ENCODE measurements around the gene FBXW9. TPM values are rescaled to one million over a fixed set of nuclear protein-coding genes. Genes with fewer than 3 reads are reported as not detected.
"Not testable (repeated sequence)": the region's sequence is repeated elsewhere in the genome, so short reads cannot be mapped to it uniquely, and the experiment has no call there.

Gene FBXW9
- total and polyA plus RNA-seq, 2 experiments from 2014 or later, result 9.1 to 10.9 TPM

- TF ChIP-seq, protein P1, sequence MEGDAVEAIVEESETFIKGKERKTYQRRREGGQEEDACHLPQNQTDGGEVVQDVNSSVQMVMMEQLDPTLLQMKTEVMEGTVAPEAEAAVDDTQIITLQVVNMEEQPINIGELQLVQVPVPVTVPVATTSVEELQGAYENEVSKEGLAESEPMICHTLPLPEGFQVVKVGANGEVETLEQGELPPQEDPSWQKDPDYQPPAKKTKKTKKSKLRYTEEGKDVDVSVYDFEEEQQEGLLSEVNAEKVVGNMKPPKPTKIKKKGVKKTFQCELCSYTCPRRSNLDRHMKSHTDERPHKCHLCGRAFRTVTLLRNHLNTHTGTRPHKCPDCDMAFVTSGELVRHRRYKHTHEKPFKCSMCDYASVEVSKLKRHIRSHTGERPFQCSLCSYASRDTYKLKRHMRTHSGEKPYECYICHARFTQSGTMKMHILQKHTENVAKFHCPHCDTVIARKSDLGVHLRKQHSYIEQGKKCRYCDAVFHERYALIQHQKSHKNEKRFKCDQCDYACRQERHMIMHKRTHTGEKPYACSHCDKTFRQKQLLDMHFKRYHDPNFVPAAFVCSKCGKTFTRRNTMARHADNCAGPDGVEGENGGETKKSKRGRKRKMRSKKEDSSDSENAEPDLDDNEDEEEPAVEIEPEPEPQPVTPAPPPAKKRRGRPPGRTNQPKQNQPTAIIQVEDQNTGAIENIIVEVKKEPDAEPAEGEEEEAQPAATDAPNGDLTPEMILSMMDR (IDR thresholded peaks at IDR 0.05; ENCODE audit: poor library complexity), result no peak
- TF ChIP-seq EZH2 (IDR thresholded peaks at IDR 0.05; ENCODE audit: borderline replicate concordance) (no peak), EZH2phosphoT487 (IDR thresholded peaks at IDR 0.05; ENCODE audit: low read depth, severe bottlenecking, unreplicated experiment) (no peak)
- DNase-seq (ENCODE audit: low spot score), result no peak
- WGBS (ENCODE audit: low lambda C conversion rate, missing lambda C conversion rate), result 98% methylated on average over 3 of the region's 3 CpGs
- Histone ChIP-seq H3K27ac (no peak overlapping the region), H4K20me1 (ENCODE audit: insufficient read depth, poor library complexity, severe bottlenecking) (peaks cover 35% of the 10 kb centered on the region), H3K79me2 (peaks cover 44% of the 10 kb centered on the region), H3K27me3 (no peaks in the 10 kb centered on the region), H3K36me3 (replicated peaks; ENCODE audit: insufficient read depth, low read depth) (no peaks in the 10 kb centered on the region), H3K4me2 (no peak overlapping the region), H3K4me1 (ENCODE audit: insufficient read depth) (peaks cover 10% of the 10 kb centered on the region), H3K9me3 (ENCODE audit: low read depth) (no peaks in the 10 kb centered on the region), H2AFZ (no peak overlapping the region), H3K4me3 (no peak overlapping the region), H3K9me2 (replicated peaks; ENCODE audit: insufficient read depth) (no peaks in the 10 kb centered on the region)
These were observed 33.6 kb upstream of the FBXW9 start for GRCh38 chr19:12730064-12730463.

DNA sequence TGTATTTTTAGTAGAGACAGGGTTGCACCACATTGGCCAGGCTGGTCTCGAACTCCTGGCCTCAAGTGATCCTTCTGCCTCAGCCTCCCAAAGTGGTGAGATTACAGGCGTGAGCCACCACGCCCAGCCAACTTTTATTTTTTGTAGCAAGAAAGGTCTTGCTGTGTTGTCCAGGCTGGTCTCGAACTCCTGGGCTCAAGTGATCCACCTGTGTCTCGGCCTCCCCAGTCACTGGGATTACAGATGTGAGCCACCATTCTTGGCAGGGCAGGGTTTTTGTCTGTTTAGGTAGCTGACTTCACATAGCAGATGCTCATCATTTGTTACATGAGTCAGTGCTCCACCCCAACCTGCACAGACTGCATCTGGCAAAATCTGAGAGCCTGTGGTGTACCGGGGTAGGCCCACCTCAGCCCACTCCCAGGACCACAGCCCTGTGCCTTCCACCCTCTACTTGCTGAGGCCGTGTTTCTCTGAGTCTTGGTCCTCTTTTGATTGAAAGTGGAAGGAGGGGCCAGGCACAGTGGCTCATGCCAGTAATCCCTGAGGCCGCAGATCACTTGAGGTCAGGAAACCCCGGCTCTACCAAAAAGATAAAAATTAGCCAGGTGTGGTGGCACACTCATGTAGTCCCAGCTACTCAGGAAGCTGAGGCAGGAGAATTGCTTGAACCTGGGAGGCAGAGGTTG is 31.5 kb upstream of the FBXW9 start:
- H3K27me3 ChIP-seq, result no peaks in the 10 kb centered on the region
- no peak overlapping the region for H3K4me2 ChIP-seq
- TF ChIP-seq EZH2 (IDR thresholded peaks at IDR 0.05; ENCODE audit: borderline replicate concordance) (no peak), EZH2phosphoT487 (IDR thresholded peaks at IDR 0.05; ENCODE audit: low read depth, severe bottlenecking, unreplicated experiment) (no peak)
- TF ChIP-seq, protein P1 (IDR thresholded peaks at IDR 0.05; ENCODE audit: poor library complexity), result no peak
- no peak overlapping the region for H3K4me3 ChIP-seq
- peaks cover 40% of the 10 kb centered on the region for H3K79me2 ChIP-seq
- H3K9me2 ChIP-seq (replicated peaks; ENCODE audit: insufficient read depth), result no peaks in the 10 kb centered on the region
- WGBS (ENCODE audit: low lambda C conversion rate, missing lambda C conversion rate), result 96% methylated on average over 9 of the region's 9 CpGs
- H3K9me3 ChIP-seq (ENCODE audit: low read depth), result no peaks in the 10 kb centered on the region
- H3K27ac ChIP-seq, result no peak overlapping the region
- DNase-seq (ENCODE audit: low spot score), result no peak
- peaks cover 8% of the 10 kb centered on the region for H3K4me1 ChIP-seq (ENCODE audit: insufficient read depth)
- no peak overlapping the region for H2AFZ ChIP-seq
- H3K36me3 ChIP-seq (replicated peaks; ENCODE audit: insufficient read depth, low read depth), result no peaks in the 10 kb centered on the region
- peaks cover 25% of the 10 kb centered on the region for H4K20me1 ChIP-seq (ENCODE audit: insufficient read depth, poor library complexity, severe bottlenecking)

GRCh38 chr19:12726988-12727316 is 30.5 kb upstream of the FBXW9 start:
- no peaks in the 10 kb centered on the region for H3K27me3 ChIP-seq
- H3K4me2 ChIP-seq, result no peak overlapping the region
- H3K27ac ChIP-seq, result no peak overlapping the region
- no peaks in the 10 kb centered on the region for H3K9me2 ChIP-seq (replicated peaks; ENCODE audit: insufficient read depth)
- WGBS (ENCODE audit: low lambda C conversion rate, missing lambda C conversion rate), result 96% methylated on average over 2 of the region's 2 CpGs
- no peak overlapping the region for H3K4me3 ChIP-seq
- TF ChIP-seq, protein P1 (IDR thresholded peaks at IDR 0.05; ENCODE audit: poor library complexity), result no peak
- no peak for TF ChIP-seq EZH2 (IDR thresholded peaks at IDR 0.05; ENCODE audit: borderline replicate concordance)
- TF ChIP-seq EZH2phosphoT487 (IDR thresholded peaks at IDR 0.05; ENCODE audit: low read depth, severe bottlenecking, unreplicated experiment), result no peak
- no peaks in the 10 kb centered on the region for H3K9me3 ChIP-seq (ENCODE audit: low read depth)
- H4K20me1 ChIP-seq (ENCODE audit: insufficient read depth, poor library complexity, severe bottlenecking), result peaks cover 16% of the 10 kb centered on the region
- no peaks in the 10 kb centered on the region for H3K36me3 ChIP-seq (replicated peaks; ENCODE audit: insufficient read depth, low read depth)
- H2AFZ ChIP-seq, result no peak overlapping the region
- H3K79me2 ChIP-seq, result peaks cover 31% of the 10 kb centered on the region
- no peaks in the 10 kb centered on the region for H3K4me1 ChIP-seq (ENCODE audit: insufficient read depth)
- DNase-seq (ENCODE audit: low spot score), result no peak

DNA sequence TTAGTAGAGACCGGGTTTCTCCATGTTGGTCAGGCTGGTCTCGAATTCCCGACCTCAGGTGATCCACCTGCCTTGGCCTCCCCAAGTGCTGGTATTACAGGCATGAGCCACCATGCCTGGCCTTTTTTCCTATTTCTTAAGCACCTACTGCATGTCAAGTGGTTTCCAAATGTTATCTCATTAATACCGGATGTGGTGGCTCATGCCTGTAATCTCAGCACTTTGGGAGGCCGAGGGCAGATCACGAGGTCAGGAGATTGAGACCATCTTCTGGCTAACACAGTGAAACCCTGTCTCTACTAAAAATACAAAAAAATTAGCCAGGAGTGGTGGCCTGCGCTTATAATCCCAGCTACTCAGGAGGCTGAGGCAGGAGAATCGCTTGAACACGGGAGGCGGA is 29.2 kb upstream of the FBXW9 start:
- DNase-seq (ENCODE audit: low spot score); H3K4me1 ChIP-seq (ENCODE audit: insufficient read depth); H4K20me1 ChIP-seq (ENCODE audit: insufficient read depth, poor library complexity, severe bottlenecking); H3K4me2 ChIP-seq; H3K27me3 ChIP-seq; H3K9me2 ChIP-seq (replicated peaks; ENCODE audit: insufficient read depth); H3K4me3 ChIP-seq; H3K9me3 ChIP-seq (ENCODE audit: low read depth); H3K36me3 ChIP-seq (replicated peaks; ENCODE audit: insufficient read depth, low read depth); H3K27ac ChIP-seq; H2AFZ ChIP-seq: not testable (repeated sequence)
- peaks cover 31% of the 10 kb centered on the region for H3K79me2 ChIP-seq
- WGBS (ENCODE audit: low lambda C conversion rate, missing lambda C conversion rate), result 91% methylated on average over 10 of the region's 10 CpGs

All from hepatocyte (in vitro differentiated cells).